SH-SY5Y (cell line): ENCODE measurements around the gene PACSIN3.

Experiments
- GATA2 ChIP-seq: IDR thresholded peaks from 2 replicates; pipeline ENCODE4 v1.6.1; 2011; ENCODE audit warnings: mild to moderate bottlenecking, low read depth, low read length
- GATA3 ChIP-seq: IDR thresholded peaks from 2 replicates; pipeline ENCODE4 v1.6.1; 2011; ENCODE audit warnings: low read depth, mild to moderate bottlenecking, low read length, moderate library complexity

GRCh38 chr11:47171061-47171838 is 15.0 kb downstream of the PACSIN3 start:
- TF ChIP-seq GATA2 (no peak), GATA3 (no peak)
